ENCODE measurements around the gene NEK4. TPM values are rescaled to one million over a fixed set of nuclear protein-coding genes. Genes with fewer than 3 reads are reported as not detected.

Gene NEK4
- total and polyA plus RNA-seq, 2 of the 13 experiments (the other 11 are each of a cell fraction or from before 2014, with no cell fraction given) = 16.5 to 38.0 TPM

- TF ChIP-seq, protein P1, sequence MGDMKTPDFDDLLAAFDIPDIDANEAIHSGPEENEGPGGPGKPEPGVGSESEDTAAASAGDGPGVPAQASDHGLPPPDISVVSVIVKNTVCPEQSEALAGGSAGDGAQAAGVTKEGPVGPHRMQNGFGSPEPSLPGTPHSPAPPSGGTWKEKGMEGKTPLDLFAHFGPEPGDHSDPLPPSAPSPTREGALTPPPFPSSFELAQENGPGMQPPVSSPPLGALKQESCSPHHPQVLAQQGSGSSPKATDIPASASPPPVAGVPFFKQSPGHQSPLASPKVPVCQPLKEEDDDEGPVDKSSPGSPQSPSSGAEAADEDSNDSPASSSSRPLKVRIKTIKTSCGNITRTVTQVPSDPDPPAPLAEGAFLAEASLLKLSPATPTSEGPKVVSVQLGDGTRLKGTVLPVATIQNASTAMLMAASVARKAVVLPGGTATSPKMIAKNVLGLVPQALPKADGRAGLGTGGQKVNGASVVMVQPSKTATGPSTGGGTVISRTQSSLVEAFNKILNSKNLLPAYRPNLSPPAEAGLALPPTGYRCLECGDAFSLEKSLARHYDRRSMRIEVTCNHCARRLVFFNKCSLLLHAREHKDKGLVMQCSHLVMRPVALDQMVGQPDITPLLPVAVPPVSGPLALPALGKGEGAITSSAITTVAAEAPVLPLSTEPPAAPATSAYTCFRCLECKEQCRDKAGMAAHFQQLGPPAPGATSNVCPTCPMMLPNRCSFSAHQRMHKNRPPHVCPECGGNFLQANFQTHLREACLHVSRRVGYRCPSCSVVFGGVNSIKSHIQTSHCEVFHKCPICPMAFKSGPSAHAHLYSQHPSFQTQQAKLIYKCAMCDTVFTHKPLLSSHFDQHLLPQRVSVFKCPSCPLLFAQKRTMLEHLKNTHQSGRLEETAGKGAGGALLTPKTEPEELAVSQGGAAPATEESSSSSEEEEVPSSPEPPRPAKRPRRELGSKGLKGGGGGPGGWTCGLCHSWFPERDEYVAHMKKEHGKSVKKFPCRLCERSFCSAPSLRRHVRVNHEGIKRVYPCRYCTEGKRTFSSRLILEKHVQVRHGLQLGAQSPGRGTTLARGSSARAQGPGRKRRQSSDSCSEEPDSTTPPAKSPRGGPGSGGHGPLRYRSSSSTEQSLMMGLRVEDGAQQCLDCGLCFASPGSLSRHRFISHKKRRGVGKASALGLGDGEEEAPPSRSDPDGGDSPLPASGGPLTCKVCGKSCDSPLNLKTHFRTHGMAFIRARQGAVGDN (CRISPR knock-in tag; IDR thresholded peaks at IDR 0.05) = peak; percentile 99
- TF ChIP-seq FOSL1 (CRISPR knock-in tag; IDR thresholded peaks at IDR 0.05; ENCODE audit: borderline replicate concordance) (no peak), ZNF235 (CRISPR knock-in tag; IDR thresholded peaks at IDR 0.05; ENCODE audit: borderline replicate concordance) (peak; percentile 90; the same call in 1 of the 2 replicates), NAIF1 (CRISPR knock-in tag; IDR thresholded peaks at IDR 0.05; ENCODE audit: borderline replicate concordance) (peak; percentile 98), NFKB2 (CRISPR knock-in tag; IDR thresholded peaks at IDR 0.05; ENCODE audit: borderline replicate concordance) (peak; percentile 94), ZNF775 (CRISPR knock-in tag; IDR thresholded peaks at IDR 0.05; ENCODE audit: borderline replicate concordance) (no peak), ZNF280B (CRISPR knock-in tag; IDR thresholded peaks at IDR 0.05; ENCODE audit: borderline replicate concordance) (peak; percentile 92; the same call in 1 of the 2 replicates)
These were observed 84.7 kb downstream of the NEK4 start, which contains the start of the genes GNL3 and PBRM1 (continued) for GRCh38 chr3:52685709-52686691.

All from HepG2 (cell line).